Right lobe of liver (tissue), 4 donors: ENCODE data around the gene TMCC2.

Source experiments
- POLR2A ChIP-seq: fragments of 450-650 bp; IDR thresholded peaks from one replicate; pipeline ENCODE4 v1.6.1; 2017; ENCODE audit warnings: antibody characterized with exemption, mild to moderate bottlenecking
- TF ChIP-seq, protein P1 (sequence below), 4 donors: fragments of 200-600 bp in 3 of 4; fragments of 450-650 bp in 1 of 4; IDR thresholded peaks; one replicate each; pipeline versions ENCODE4 v1.5.1 to v1.8.0; 2016 to 2022; ENCODE audit warnings: antibody characterized with exemption in 4 of 4, mild to moderate bottlenecking in 2 of 4
- donor health status: DM: no; HTN: no; CAD: no.
- donor health status: DM: no; HTN: no; CAD: no.
- donor health status: DM: no; HTN: yes; CAD: no.

DNA sequence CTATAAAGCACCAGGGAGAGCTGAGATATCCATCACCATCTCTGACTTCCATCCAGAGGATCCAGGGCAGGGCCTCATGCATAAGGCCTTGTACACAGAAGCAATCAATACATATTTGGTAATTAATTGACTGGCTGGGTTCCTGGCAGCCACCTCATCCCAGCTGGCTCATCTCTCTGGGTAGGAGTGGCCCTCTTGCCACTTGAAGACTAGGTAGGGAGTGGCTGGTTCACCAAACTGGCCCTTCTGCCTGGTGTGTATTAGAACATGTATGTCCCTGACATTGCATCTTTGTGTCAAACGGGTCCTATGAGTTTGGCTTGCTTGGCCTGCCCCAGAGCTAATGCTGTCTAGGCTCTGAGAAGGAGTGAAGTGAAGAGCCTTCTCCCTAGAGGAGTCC is 82.0 kb downstream of the TMCC2 start:
- TF ChIP-seq, protein P1, sequence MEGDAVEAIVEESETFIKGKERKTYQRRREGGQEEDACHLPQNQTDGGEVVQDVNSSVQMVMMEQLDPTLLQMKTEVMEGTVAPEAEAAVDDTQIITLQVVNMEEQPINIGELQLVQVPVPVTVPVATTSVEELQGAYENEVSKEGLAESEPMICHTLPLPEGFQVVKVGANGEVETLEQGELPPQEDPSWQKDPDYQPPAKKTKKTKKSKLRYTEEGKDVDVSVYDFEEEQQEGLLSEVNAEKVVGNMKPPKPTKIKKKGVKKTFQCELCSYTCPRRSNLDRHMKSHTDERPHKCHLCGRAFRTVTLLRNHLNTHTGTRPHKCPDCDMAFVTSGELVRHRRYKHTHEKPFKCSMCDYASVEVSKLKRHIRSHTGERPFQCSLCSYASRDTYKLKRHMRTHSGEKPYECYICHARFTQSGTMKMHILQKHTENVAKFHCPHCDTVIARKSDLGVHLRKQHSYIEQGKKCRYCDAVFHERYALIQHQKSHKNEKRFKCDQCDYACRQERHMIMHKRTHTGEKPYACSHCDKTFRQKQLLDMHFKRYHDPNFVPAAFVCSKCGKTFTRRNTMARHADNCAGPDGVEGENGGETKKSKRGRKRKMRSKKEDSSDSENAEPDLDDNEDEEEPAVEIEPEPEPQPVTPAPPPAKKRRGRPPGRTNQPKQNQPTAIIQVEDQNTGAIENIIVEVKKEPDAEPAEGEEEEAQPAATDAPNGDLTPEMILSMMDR (IDR thresholded peaks at IDR 0.05) = no peak
- no peak for TF ChIP-seq POLR2A
